ENCODE data around the gene NPY1R. TPM values are rescaled to one million over a fixed set of nuclear protein-coding genes. Genes with fewer than 3 reads are reported as not detected.

NPY1R gene
- 0.06 to 0.18 TPM (median 0.10 TPM) in 5 replicates for total RNA-seq (2022; extraction: Qiagen RNA extraction)

GRCh38 chr4:163332526-163333406 lies at the start of gene NPY1R:
Gene NPY1R, minus strand, starts transcription at chr4:163332596. Its CDS starts 6,042 bp downstream, at chr4:163326554.

GRCh38 chr4:163343604-163344146 lies 11.3 kb upstream of the NPY1R start, which contains the start of gene NPY5R:
Gene NPY5R, plus strand, starts transcription at chr4:163343892. Its CDS starts 6,382 bp downstream, at chr4:163350274.

Other genes with a start within 250 kb of the NPY1R start
- 13.2 to 14.1 TPM (median 13.9 TPM) in 5 replicates for gene NAF1, start 165.7 kb downstream of the NPY1R start, total RNA-seq (2022; extraction: Qiagen RNA extraction)
- 0.06 TPM in 1 of 5 replicates, not detected in the others for gene NPY5R, start 11.3 kb upstream of the NPY1R start, total RNA-seq (2022; extraction: Qiagen RNA extraction)
- gene TKTL2, start 141.2 kb upstream of the NPY1R start, total RNA-seq (2022; extraction: Qiagen RNA extraction) = not detected in 5 replicates
- gene TMA16, start 162.1 kb upstream of the NPY1R start, total RNA-seq (2022; extraction: Qiagen RNA extraction) = 18.1 to 33.4 TPM (median 20.8 TPM) in 5 replicates